K562 (cell line): ENCODE measurements around the gene USP24. TPM values are rescaled to one million over a fixed set of nuclear protein-coding genes. Genes with fewer than 3 reads are reported as not detected.

ENCODE experiments used
- ATAC-seq: fragments of 200-7000 bp; cut with Tn5 transposase; 3 replicates; pipeline ENCODE4 v1.9.1; 2020; ENCODE audit warnings: moderate library complexity
- BruUV-seq: library from RNA; stranded (reverse); fragments of 400-500 nt; replicated peaks from 2 replicates; lab custom pipeline; 2021; lab: Mats Ljungman, UMichigan
- CTCF ChIA-PET: fragments of 300-600 bp; formaldehyde crosslinking; extraction: SDS; loops from one replicate; lab custom pipeline; 2021; ENCODE audit warnings: low intra/inter-chr PET ratio; lab: Yijun Ruan, JAX
- POLR2A ChIA-PET: fragments of 300-600, 350-650 bp; sonication (Branson Sonifier 250); formaldehyde crosslinking; extraction: SDS; loops from one replicate; lab custom pipeline; 2021; ENCODE audit warnings: antibody characterized with exemption, inconsistent platforms; lab: Yijun Ruan, JAX
- DNase-seq, 4 experiments: peaks; one replicate each; pipeline versions ENCODE4 v3.0.0 to v3.0.0-alpha.2; 2011 to 2018; ENCODE audit warnings: low spot score in 3 of 4, mixed read lengths in 3 of 4; ENCODE audit errors: extremely low read depth in 1 of 4
- FAIRE-seq: peaks from 2 replicates; lab custom pipeline; 2011; peaks lifted over from hg19 to GRCh38; lab: Jason Lieb, UNC
- H2AFZ ChIP-seq: 2 replicates; pipeline ENCODE4 v1.6.0; 2011; ENCODE audit warnings: low read depth, low read length, control low read depth, inconsistent platforms
- H3K27ac ChIP-seq: fragments of 200-600 bp; 3 replicates; pipeline ENCODE4 v1.8.0; 2011; ENCODE audit warnings: low read depth, mild to moderate bottlenecking, control low read depth, inconsistent platforms, low read length, moderate library complexity, mixed read lengths; ENCODE audit errors: extremely low read depth
- H3K27me3 ChIP-seq, 2 experiments: fragments of 300-600 bp in 1 of 2; 2 replicates in 1 of 2; 3 replicates in 1 of 2; pipeline versions ENCODE4 v1.6.0 to v1.8.0; 2011; ENCODE audit warnings: inconsistent platforms in 2 of 2, low read length in 2 of 2, mild to moderate bottlenecking in 1 of 2, mixed read lengths in 1 of 2, moderate library complexity in 1 of 2; ENCODE audit not compliant: control insufficient read depth in 2 of 2, insufficient read depth in 2 of 2
- H3K36me3 ChIP-seq: fragments of 300-600 bp; 3 replicates; pipeline ENCODE4 v1.8.0; 2011; ENCODE audit warnings: mild to moderate bottlenecking, low read length, inconsistent platforms; ENCODE audit not compliant: control insufficient read depth, insufficient read depth
- H3K4me1 ChIP-seq, 2 experiments: fragments of 200-600 bp in 1 of 2; replicated peaks in 1 of 2; 2 replicates in 1 of 2; 3 replicates in 1 of 2; pipeline versions ENCODE4 v1.5.1 to v1.8.0; 2011; ENCODE audit warnings: inconsistent platforms in 2 of 2, low read length in 2 of 2, mild to moderate bottlenecking in 1 of 2, mixed read lengths in 1 of 2, moderate library complexity in 1 of 2; ENCODE audit not compliant: control insufficient read depth in 2 of 2, insufficient read depth in 2 of 2
- H3K4me2 ChIP-seq: 2 replicates; pipeline ENCODE4 v1.6.1; 2011; ENCODE audit warnings: low read length, control low read depth, inconsistent platforms, mixed read lengths; ENCODE audit not compliant: insufficient read depth
- H3K4me3 ChIP-seq: fragments of 200-600 bp; sonication (generic), shearing (Covaris generic); 2 replicates; pipeline ENCODE4 v1.5.1; 2016; ENCODE audit warnings: control low read depth, inconsistent platforms
- H3K79me2 ChIP-seq: fragments of 200-600 bp; 3 replicates; pipeline ENCODE4 v1.8.0; 2011; ENCODE audit warnings: low read length, inconsistent platforms; ENCODE audit not compliant: control insufficient read depth, insufficient read depth
- H3K9ac ChIP-seq, 2 experiments: 2 replicates each; pipeline versions ENCODE4 v1.6.0 to v1.6.1; 2011; ENCODE audit warnings: low read depth in 2 of 2, low read length in 2 of 2, control low read depth in 1 of 2, inconsistent platforms in 1 of 2, mild to moderate bottlenecking in 1 of 2, mixed read lengths in 1 of 2; ENCODE audit not compliant: insufficient read depth in 1 of 2
- H3K9me1 ChIP-seq: one replicate; pipeline ENCODE4 v1.6.0; 2011; ENCODE audit warnings: inconsistent platforms, mild to moderate bottlenecking, low read length, moderate library complexity; ENCODE audit not compliant: control insufficient read depth, insufficient read depth
- H3K9me3 ChIP-seq: replicated peaks from 2 replicates; pipeline ENCODE4 v1.5.1; 2011; ENCODE audit warnings: low read depth, low read length, inconsistent platforms; ENCODE audit not compliant: control insufficient read depth, insufficient read depth
- H4K20me1 ChIP-seq: replicated peaks from 2 replicates; pipeline ENCODE4 v1.6.1; 2011; ENCODE audit warnings: low read length, inconsistent platforms, mixed read lengths; ENCODE audit not compliant: control insufficient read depth, insufficient read depth
- ARID2 ChIP-seq: fragments of 450-650 bp; IDR thresholded peaks from 2 replicates; pipeline ENCODE4 v1.6.1; 2017; ENCODE audit warnings: antibody characterized with exemption, mild to moderate bottlenecking
- FOXJ2 ChIP-seq: fragments of 200-800 bp; sonication (Bioruptor generic); IDR thresholded peaks from 2 replicates; pipeline ENCODE4 v1.6.1; 2016; ENCODE audit warnings: missing genetic modification characterization, missing compliant biosample characterization
- FOXM1 ChIP-seq, 2 experiments: fragments of 450-650 bp in 1 of 2; sonication (generic) in 1 of 2; formaldehyde crosslinking in 1 of 2; IDR thresholded peaks; 2 replicates each; pipeline versions ENCODE4 v1.6.1 to v1.9.0; 2017 to 2022; ENCODE audit warnings: low read depth in 2 of 2, mild to moderate bottlenecking in 2 of 2, missing genetic modification reagents in 1 of 2, moderate library complexity in 1 of 2
- GTF2E2 ChIP-seq: fragments of 200-800 bp; sonication (Bioruptor generic); IDR thresholded peaks from 2 replicates; pipeline ENCODE4 v1.6.1; 2016; ENCODE audit warnings: missing genetic modification characterization, missing compliant biosample characterization
- MTA3 ChIP-seq: fragments of 450-650 bp; formaldehyde crosslinking; IDR thresholded peaks from 2 replicates; pipeline ENCODE4 v1.6.1; 2017; ENCODE audit warnings: mild to moderate bottlenecking, borderline replicate concordance
- NRF1 ChIP-seq, 2 experiments: fragments of 450-650 bp; IDR thresholded peaks in 1 of 2; conservative IDR thresholded peaks in 1 of 2; 2 replicates each; pipeline ENCODE4 v1.6.1; 2014; ENCODE audit warnings: mild to moderate bottlenecking in 2 of 2
- ZFP30 ChIP-seq: fragments of 250-450 bp; sonication (Bioruptor Pico); IDR thresholded peaks from 2 replicates; pipeline ENCODE4 v1.8.0; 2022; ENCODE audit warnings: moderate library complexity, mild to moderate bottlenecking, inconsistent platforms, borderline replicate concordance
- ZFP36 ChIP-seq: fragments of 150-350 bp; IDR thresholded peaks from 2 replicates; pipeline ENCODE4 v1.6.1; 2018; ENCODE audit warnings: low read length, low read depth; ENCODE audit not compliant: partially characterized antibody
- ZNF23 ChIP-seq: fragments of 250-450 bp; sonication (Bioruptor Pico); IDR thresholded peaks from 2 replicates; pipeline ENCODE4 v1.4.0; 2020; ENCODE audit warnings: mild to moderate bottlenecking
- ZNF668 ChIP-seq: fragments of 250-450 bp; sonication (Bioruptor Pico); IDR thresholded peaks from 2 replicates; pipeline ENCODE4 v1.8.0; 2022; ENCODE audit warnings: mild to moderate bottlenecking, inconsistent platforms
- WGBS: fragments of 100-300 bp; shearing (Covaris generic); methylation state at CpG from one replicate; pipeline ENCODE4 v1.1.6; 2016; ENCODE audit warnings: low coverage, mixed read lengths; ENCODE audit not compliant: insufficient coverage; ENCODE audit errors: missing lambda C conversion rate; 5-methylcytosine and 5-hydroxymethylcytosine counted together
- in situ Hi-C: fragments of 300-500 bp; cut with MboI; formaldehyde crosslinking; loops from 4 replicates; pipeline ENCODE4 v1.15.0; 2018; ENCODE audit warnings: inconsistent platforms, mixed read lengths
- intact Hi-C: fragments of 100-400 bp; cut with micrococcal nuclease; formaldehyde crosslinking; loops from 2 replicates; pipeline ENCODE4 v1.14.2; 2022
- polyA plus RNA-seq, 8 experiments: library from polyadenylated mRNA; depleted of rRNA in 4 of 8; stranded (reverse) in 5 of 8; unstranded in 3 of 8; fragments of >200 nt; fragmentation: Nextera tagmentation in 2 of 8; fragmentation: Illumina TruSeq in 1 of 8; extraction: Ambion mirVana in 2 of 8; extraction: Trizol in 1 of 8; gene quantifications; 2 replicates each; pipeline versions ENCODE4 v1.2.1 to v1.2.3, GENCODE V29; 2011 to 2014; ENCODE audit warnings: inconsistent platforms in 1 of 8, missing spikeins in 1 of 8
- total RNA-seq, 7 experiments: library from RNA; depleted of rRNA in 6 of 7; stranded (reverse); fragments of >200 nt in 6 of 7; fragmentation: Illumina TruSeq in 2 of 7; extraction: Trizol in 2 of 7; gene quantifications; 2 replicates each; pipeline versions ENCODE4 v1.2.1 to v1.2.3, GENCODE V29; 2011 to 2021; ENCODE audit warnings: low replicate concordance in 1 of 7

Gene USP24
- total and polyA plus RNA-seq, 9 of the 15 experiments (the other 6 are each of a cell fraction or from before 2014, with no cell fraction given), result 7.7 to 62.6 (median 36.8) TPM

DNA sequence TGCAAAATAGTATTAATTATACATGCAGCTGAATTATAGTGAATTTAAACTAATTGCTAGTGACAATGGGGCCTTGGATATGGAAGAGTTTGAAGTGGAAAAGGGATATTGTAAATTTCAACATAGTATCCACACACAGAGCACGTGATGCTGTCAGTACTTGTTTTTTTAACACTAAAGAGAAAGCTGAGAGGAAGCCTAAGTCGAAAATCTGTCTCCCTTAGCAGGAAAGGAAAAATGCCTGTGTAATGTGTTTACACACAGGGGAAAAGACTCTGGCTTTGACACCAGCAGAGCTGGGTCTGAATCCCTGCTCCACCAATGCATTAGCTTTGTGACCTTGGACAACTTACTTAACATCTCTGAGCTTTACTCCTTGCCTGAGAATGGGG, 133.3 kb downstream of the USP24 start:
- H2AFZ ChIP-seq, result no peak overlapping the region
- POLR2A ChIA-PET, result no interaction called here
- 61% methylated on average over 2 of the region's 2 CpGs for WGBS
- no peaks in the 10 kb centered on the region for H3K27me3 ChIP-seq
- H3K9me3 ChIP-seq, result no peaks in the 10 kb centered on the region
- H3K36me3 ChIP-seq, result peaks cover 96% of the 10 kb centered on the region
- no peaks in the 10 kb centered on the region for H3K79me2 ChIP-seq
- H3K4me3 ChIP-seq, result no peak overlapping the region
- in situ Hi-C loops (no loop called here), intact Hi-C loops (no loop called here)
- no TSS peak for BruUV-seq
- CTCF ChIA-PET, result no interaction called here
- no peaks in the 10 kb centered on the region for H3K9me1 ChIP-seq
- FAIRE-seq, result no peak
- H3K27ac ChIP-seq, result no peak overlapping the region
- DNase-seq, result no peak
- ATAC-seq, result no peak
- H3K4me1 ChIP-seq, result no peaks in the 10 kb centered on the region
- no peak overlapping the region for H3K4me2 ChIP-seq
- TF ChIP-seq ZFP36 (peak; percentile 16), NRF1 (conservative IDR thresholded peaks at IDR 0.05 in 1 of 2, IDR thresholded peaks at IDR 0.05 in 1 of 2) (no peak)
- no peak overlapping the region for H3K9ac ChIP-seq
- H4K20me1 ChIP-seq, result no peaks in the 10 kb centered on the region

DNA sequence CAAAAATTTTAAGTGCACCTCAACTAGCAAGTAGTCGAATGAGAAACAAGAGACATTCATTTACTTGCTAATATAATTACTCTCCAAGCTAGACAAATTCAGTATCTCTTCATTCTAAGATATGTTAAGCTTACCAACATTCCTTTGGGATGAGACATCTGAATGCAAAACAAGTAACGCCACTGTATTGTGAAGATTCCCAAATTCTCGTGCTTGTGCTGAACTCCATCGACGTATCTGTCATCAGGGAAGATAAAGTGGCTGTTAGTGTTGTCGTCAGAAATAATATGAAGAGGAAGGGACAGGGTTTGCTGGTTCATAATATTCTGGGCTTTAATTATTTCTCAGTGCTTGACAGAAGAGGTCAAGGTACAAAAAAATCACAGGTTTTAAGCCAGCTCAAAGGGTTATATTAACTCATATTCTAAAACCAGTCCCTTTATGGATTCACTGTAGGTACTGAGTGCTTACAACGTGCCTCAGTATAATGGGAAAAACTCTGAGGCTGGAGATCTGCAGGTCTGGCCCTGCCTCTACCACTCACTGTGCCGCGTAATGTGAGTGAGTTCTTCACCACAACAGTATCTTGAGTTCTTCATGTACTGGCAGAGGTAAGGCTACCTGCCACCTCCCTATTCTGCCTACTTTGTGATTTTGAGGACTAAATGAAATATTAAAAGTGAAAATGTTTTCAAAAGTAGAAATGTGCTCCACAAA, 133.8 kb downstream of the USP24 start:
- no peaks in the 10 kb centered on the region for H3K79me2 ChIP-seq
- no peak overlapping the region for H3K27ac ChIP-seq
- H3K4me2 ChIP-seq, result no peak overlapping the region
- no peaks in the 10 kb centered on the region for H3K4me1 ChIP-seq
- in situ Hi-C loops, result no loop called here
- intact Hi-C loops, result no loop called here
- no peaks in the 10 kb centered on the region for H4K20me1 ChIP-seq
- no TSS peak for BruUV-seq
- H3K9me1 ChIP-seq, result no peaks in the 10 kb centered on the region
- H3K27me3 ChIP-seq, result no peaks in the 10 kb centered on the region
- peaks cover 97% of the 10 kb centered on the region for H3K36me3 ChIP-seq
- H3K9me3 ChIP-seq, result no peaks in the 10 kb centered on the region
- ChIA-PET POLR2A (interaction anchor here (0.9 kb wide), 1 partner anchor 23 kb away, joined by 3 read pairs; no protein-coding TSS in a partner anchor), CTCF (no interaction called here)
- 94% methylated on average over 9 of the region's 9 CpGs for WGBS
- ATAC-seq (no peak), DNase-seq (no peak), FAIRE-seq (no peak)
- no peak overlapping the region for H3K9ac ChIP-seq
- H3K4me3 ChIP-seq, result no peak overlapping the region
- H2AFZ ChIP-seq, result no peak overlapping the region
- no peak for TF ChIP-seq ZNF668 (CRISPR knock-in tag)
- no peak for TF ChIP-seq FOXM1 (IDR thresholded peaks at IDR 0.05; ENCODE audit: low read depth)
- TF ChIP-seq FOXM1 (CRISPR knock-in tag; IDR thresholded peaks at IDR 0.05; ENCODE audit: low read depth), result no peak
- TF ChIP-seq FOXJ2, result no peak
- TF ChIP-seq ZNF23, result no peak
- TF ChIP-seq ZFP30 (CRISPR knock-in tag), result no peak
- no peak for TF ChIP-seq MTA3
- no peak for TF ChIP-seq ARID2
- no peak for TF ChIP-seq GTF2E2
